Stimulated activated effector memory CD8-positive, alpha-beta T cell treated with anti-CD3 and anti-CD28 coated beads, Interleukin-12 subunit alpha, Interleukin-12 subunit beta, amount 100 ng/mL, for 72 hours (primary cell): Measurements from ENCODE around the gene LIN28A.
A peak's percentile ranks its signal among the peaks of the same experiment; 100 is the strongest.

Experiments
- ATAC-seq: fragments of 150-1000 bp; cut with Tn5 transposase; 2 replicates; pipeline ENCODE4 v1.10.0; 2021
- DNase-seq, 2 donors: peaks; one replicate each; pipeline ENCODE4 v3.0.0; 2021 to 2022; ENCODE audit warnings: low spot score in 2 of 2
- H3K27ac Mint-ChIP-seq: one replicate; pipeline ENCODE4 v1.8.0; 2022; ENCODE audit warnings: mild to moderate bottlenecking, mixed read lengths
- H3K36me3 Mint-ChIP-seq: one replicate; pipeline ENCODE4 v1.8.0; 2022; ENCODE audit warnings: mild to moderate bottlenecking, mixed read lengths
- H3K4me1 Mint-ChIP-seq: one replicate; pipeline ENCODE4 v1.8.0; 2022; ENCODE audit warnings: mixed read lengths
- H3K4me3 Mint-ChIP-seq: one replicate; pipeline ENCODE4 v1.8.0; 2022; ENCODE audit warnings: mild to moderate bottlenecking, mixed read lengths
- H3K9me3 Mint-ChIP-seq: one replicate; pipeline ENCODE4 v1.8.0; 2022; ENCODE audit warnings: mixed read lengths

Gene LIN28A

GRCh38 chr1:26476958-26477357, 66.3 kb downstream of the LIN28A start:
- ATAC-seq (no peak), DNase-seq (no peak)
- H3K4me3 Mint-ChIP-seq: no peak overlapping the region
- H3K9me3 Mint-ChIP-seq: no peaks in the 10 kb centered on the region
- H3K27ac Mint-ChIP-seq: peak overlapping the region; percentile 50
- H3K36me3 Mint-ChIP-seq: peaks cover 93% of the 10 kb centered on the region
- H3K4me1 Mint-ChIP-seq: peaks cover 15% of the 10 kb centered on the region

DNA sequence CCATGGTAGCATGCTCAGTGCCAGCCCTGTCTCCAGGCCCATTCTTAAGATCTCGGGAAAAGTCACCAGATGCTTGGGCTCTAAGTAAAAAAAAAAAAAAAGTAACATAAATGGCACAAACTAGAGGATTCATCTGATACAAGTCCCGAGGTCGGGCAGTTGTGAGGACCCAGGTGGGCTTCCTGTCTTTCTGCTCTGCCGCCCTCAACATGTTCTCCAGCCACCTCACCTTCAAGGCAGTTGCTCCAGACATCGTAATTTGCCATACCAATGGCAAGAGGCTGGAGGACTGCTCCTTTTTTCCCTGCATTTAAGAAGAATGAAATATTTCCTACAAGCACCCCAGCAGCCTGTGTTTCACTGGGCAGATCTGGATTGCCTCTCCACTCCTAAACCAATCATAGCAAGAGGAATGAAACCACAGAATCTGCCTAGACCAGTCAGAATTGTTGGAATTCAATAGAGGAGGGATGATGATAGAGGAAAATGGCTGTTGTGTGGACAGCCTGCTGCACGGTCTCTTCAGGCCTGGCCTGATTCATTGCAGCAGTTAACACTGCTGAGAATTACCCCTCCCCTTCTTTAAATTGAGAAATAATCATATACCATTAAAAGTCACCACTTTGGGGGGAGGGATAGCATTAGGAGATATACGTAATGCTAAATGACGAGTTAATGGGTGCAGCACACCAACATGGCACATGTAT, 67.0 kb downstream of the LIN28A start:
- peaks cover 91% of the 10 kb centered on the region for H3K36me3 Mint-ChIP-seq
- DNase-seq (no peak), ATAC-seq (no peak)
- H3K4me3 Mint-ChIP-seq: no peak overlapping the region
- H3K9me3 Mint-ChIP-seq: no peaks in the 10 kb centered on the region
- peak overlapping the region; percentile 50 for H3K27ac Mint-ChIP-seq
- peaks cover 13% of the 10 kb centered on the region for H3K4me1 Mint-ChIP-seq

DNA sequence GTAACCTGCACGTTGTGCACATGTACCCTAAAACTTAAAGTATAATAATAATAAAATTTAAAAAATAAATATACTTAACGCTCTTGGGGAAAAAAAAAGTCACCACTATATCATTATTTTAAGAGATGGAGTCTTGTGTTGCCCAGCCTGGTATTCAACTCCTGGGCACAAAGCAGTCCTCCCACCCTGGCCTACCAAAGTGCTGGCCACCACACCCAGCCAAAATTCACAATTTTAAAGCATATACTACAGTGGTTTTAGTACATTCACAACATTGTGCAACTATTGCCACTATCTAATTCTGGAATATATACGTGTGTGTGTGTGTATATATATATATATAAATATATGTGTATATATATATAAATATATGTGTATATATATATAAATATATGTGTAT, 67.5 kb downstream of the LIN28A start:
- ATAC-seq (no peak), DNase-seq (no peak)
- H3K4me3 Mint-ChIP-seq: no peak overlapping the region
- H3K4me1 Mint-ChIP-seq: peaks cover 13% of the 10 kb centered on the region
- H3K27ac Mint-ChIP-seq: peak overlapping the region; percentile 50
- H3K9me3 Mint-ChIP-seq: no peaks in the 10 kb centered on the region
- H3K36me3 Mint-ChIP-seq: peaks cover 87% of the 10 kb centered on the region

DNA sequence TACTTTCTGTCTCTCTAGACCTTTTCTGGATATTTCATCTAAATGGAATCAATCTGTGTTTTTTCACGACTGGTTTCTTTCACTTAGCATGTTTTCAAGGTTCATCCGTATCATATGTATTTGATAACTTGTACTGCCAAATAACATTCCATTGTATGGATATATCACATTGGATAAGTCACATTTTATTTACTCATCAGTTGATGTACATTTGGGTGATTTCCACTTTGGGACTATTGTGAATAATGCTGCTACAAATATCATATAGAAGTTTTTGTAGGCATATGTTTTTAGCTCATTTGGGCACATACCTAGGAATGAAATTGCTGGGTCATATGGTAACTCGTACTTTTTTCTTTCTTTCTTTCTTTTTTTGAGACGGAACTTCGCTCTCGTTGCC, 68.4 kb downstream of the LIN28A start:
- Mint-ChIP-seq H3K27ac (no peak overlapping the region), H3K36me3 (peaks cover 79% of the 10 kb centered on the region), H3K4me3 (no peak overlapping the region), H3K4me1 (peaks cover 10% of the 10 kb centered on the region), H3K9me3 (no peaks in the 10 kb centered on the region)
- no peak for DNase-seq
- ATAC-seq: no peak
